AG04449 (cell line): ENCODE data around the gene CHRNA9.

Experiments
- CTCF ChIA-PET: fragments of 350-600 bp; formaldehyde crosslinking; extraction: SDS; loops from one replicate; lab custom pipeline; 2021; ENCODE audit warnings: antibody characterized with exemption; lab: Yijun Ruan, JAX
- POLR2A ChIA-PET: fragments of 400-600, 350-600 bp; formaldehyde crosslinking; extraction: SDS; loops from one replicate; lab custom pipeline; 2020; ENCODE audit warnings: antibody characterized with exemption, inconsistent platforms; lab: Yijun Ruan, JAX
- DNase-seq: peaks from one replicate; pipeline ENCODE4 v3.0.0-alpha.2; 2010; ENCODE audit warnings: low read depth, low spot score
- H3K4me3 ChIP-seq: 2 replicates; pipeline ENCODE4 v1.5.1; 2011; ENCODE audit warnings: low read depth, mild to moderate bottlenecking, control low read depth, low read length
- CTCF ChIP-seq: IDR thresholded peaks from one replicate; pipeline ENCODE4 v1.5.1; 2011; ENCODE audit warnings: mild to moderate bottlenecking, moderate library complexity, low read length, control low read depth, inconsistent platforms; ENCODE audit not compliant: insufficient read depth; ENCODE audit errors: missing control alignments

The CHRNA9 gene

DNA sequence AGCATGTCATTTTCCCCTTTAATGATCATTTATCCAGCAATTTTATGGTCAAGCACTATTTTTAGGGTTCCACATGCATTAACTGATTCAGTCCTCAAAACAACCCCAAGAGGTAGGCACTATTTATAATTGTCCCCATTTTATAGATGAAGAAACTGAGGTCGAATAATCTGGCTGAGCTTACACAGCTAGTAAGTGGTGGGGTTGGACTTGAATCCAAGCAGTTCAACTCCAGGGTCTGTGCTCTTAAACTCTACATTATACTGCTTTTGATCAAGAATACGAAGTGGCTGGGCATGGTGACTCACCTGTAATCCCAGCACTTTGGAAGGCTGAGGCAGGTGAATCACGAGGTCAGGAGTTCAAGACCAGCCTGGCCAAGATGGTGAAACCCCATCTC, 3.2 kb upstream of the CHRNA9 start:
- H3K4me3 ChIP-seq: no peak overlapping the region
- ChIA-PET CTCF (interaction anchor here (1.5 to 5.4 kb wide), 3 partner anchors 10 to 21 kb away, joined by 5 to 32 read pairs (median 11); no protein-coding TSS in a partner anchor), POLR2A (interaction anchor here (0.7 kb wide), 1 partner anchor 9 kb away, joined by 3 read pairs; no protein-coding TSS in a partner anchor)
- DNase-seq: no peak
- TF ChIP-seq CTCF: no peak

DNA sequence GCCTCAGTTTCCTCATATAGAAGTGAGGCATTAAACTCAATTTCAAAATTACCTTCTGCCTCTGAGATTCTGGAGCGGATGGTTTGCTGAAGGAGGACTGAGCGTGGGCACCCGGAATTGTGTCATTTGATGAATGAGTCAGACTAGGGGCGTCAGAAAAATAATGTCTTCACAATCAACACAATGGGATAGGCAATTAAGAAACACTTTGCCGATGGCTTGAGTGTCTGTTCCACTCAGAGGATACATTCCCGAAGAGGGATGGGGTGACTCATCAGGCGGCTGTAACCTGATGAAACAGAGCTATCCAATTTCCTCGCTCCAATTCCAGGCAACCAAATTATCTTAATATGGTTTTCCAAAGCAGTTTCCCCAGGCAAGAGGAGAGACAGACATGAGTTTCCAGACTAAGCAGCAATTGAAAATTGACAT, 1.2 kb upstream of the CHRNA9 start:
- no peak for TF ChIP-seq CTCF
- no peak overlapping the region for H3K4me3 ChIP-seq
- no peak for DNase-seq
- POLR2A ChIA-PET: interaction anchor here (0.6 kb wide), 1 partner anchor 18 kb away, joined by 4 read pairs; no protein-coding TSS in a partner anchor
- CTCF ChIA-PET: interaction anchor here (0.7 to 5.4 kb wide), 4 partner anchors 8 to 24 kb away, joined by 3 to 32 read pairs (median 8); no protein-coding TSS in a partner anchor

- TF ChIP-seq CTCF: no peak
- no peak for DNase-seq
- ChIA-PET CTCF (interaction anchor here (0.6 to 5.4 kb wide), 3 partner anchors 9 to 18 kb away, joined by 3 to 32 read pairs (median 5); no protein-coding TSS in a partner anchor), POLR2A (interaction anchor here (1.4 kb wide), 1 partner anchor 14 kb away, joined by 4 read pairs; no protein-coding TSS in a partner anchor)
- H3K4me3 ChIP-seq: no peak overlapping the region
These were observed 377 bp downstream of the CHRNA9 start for GRCh38 chr4:40335525-40335894.

GRCh38 chr4:40337051-40337450, 1.9 kb downstream of the CHRNA9 start:
- DNase-seq: no peak
- ChIA-PET CTCF (interaction anchor here (2.5 to 2.8 kb wide), 2 partner anchors 12 to 20 kb away, joined by 11 to 22 read pairs; no protein-coding TSS in a partner anchor), POLR2A (no interaction called here)
- no peak for TF ChIP-seq CTCF
- no peak overlapping the region for H3K4me3 ChIP-seq

DNA sequence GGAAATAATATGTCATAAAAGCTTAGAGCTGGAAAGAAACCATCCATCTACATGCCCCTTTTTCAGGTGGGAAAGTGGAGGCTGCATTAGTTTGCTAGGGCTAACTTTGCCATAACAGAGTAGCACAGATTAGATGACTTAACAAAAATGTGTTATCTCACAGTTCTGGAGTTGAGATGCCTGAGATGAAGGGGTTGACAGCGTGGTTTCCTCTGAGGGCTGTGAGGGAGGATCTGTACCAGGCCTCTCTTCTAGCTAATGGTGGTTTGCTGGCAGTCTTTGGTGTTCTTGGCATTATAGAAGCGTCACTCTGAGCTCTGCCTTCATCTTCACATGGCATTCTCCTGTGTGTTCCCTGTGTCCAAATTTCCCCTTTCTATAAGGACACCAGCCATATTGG, 2.4 kb downstream of the CHRNA9 start:
- no peak overlapping the region for H3K4me3 ChIP-seq
- CTCF ChIA-PET: interaction anchor here (2.5 to 2.8 kb wide), 2 partner anchors 12 to 21 kb away, joined by 11 to 22 read pairs; no protein-coding TSS in a partner anchor
- POLR2A ChIA-PET: no interaction called here
- no peak for DNase-seq
- no peak for TF ChIP-seq CTCF

- ChIA-PET POLR2A (no interaction called here), CTCF (interaction anchor here (1.3 to 1.4 kb wide), 2 partner anchors 9 to 23 kb away, joined by 4 to 8 read pairs; no protein-coding TSS in a partner anchor)
- no peak for TF ChIP-seq CTCF
- no peak for DNase-seq
- H3K4me3 ChIP-seq: no peak overlapping the region
These were observed 4.9 kb downstream of the CHRNA9 start for GRCh38 chr4:40340030-40340429.
